Activated naive CD8-positive, alpha-beta T cell (primary cell): ENCODE measurements around the gene SBK3.

Source experiments
- H3K27ac Mint-ChIP-seq: one replicate; pipeline ENCODE4 v1.8.0; 2021; ENCODE audit warnings: mixed read lengths
- H3K27me3 Mint-ChIP-seq: one replicate; pipeline ENCODE4 v1.8.0; 2021; ENCODE audit warnings: mixed read lengths
- H3K36me3 Mint-ChIP-seq: one replicate; pipeline ENCODE4 v1.8.0; 2021; ENCODE audit warnings: mixed read lengths
- H3K4me1 Mint-ChIP-seq: one replicate; pipeline ENCODE4 v1.8.0; 2021; ENCODE audit warnings: low read depth, mixed read lengths
- H3K4me3 Mint-ChIP-seq: one replicate; pipeline ENCODE4 v1.8.0; 2021; ENCODE audit warnings: mild to moderate bottlenecking, mixed read lengths
- H3K9me3 Mint-ChIP-seq: one replicate; pipeline ENCODE4 v1.8.0; 2021; ENCODE audit warnings: low read depth, mixed read lengths

The SBK3 gene

DNA sequence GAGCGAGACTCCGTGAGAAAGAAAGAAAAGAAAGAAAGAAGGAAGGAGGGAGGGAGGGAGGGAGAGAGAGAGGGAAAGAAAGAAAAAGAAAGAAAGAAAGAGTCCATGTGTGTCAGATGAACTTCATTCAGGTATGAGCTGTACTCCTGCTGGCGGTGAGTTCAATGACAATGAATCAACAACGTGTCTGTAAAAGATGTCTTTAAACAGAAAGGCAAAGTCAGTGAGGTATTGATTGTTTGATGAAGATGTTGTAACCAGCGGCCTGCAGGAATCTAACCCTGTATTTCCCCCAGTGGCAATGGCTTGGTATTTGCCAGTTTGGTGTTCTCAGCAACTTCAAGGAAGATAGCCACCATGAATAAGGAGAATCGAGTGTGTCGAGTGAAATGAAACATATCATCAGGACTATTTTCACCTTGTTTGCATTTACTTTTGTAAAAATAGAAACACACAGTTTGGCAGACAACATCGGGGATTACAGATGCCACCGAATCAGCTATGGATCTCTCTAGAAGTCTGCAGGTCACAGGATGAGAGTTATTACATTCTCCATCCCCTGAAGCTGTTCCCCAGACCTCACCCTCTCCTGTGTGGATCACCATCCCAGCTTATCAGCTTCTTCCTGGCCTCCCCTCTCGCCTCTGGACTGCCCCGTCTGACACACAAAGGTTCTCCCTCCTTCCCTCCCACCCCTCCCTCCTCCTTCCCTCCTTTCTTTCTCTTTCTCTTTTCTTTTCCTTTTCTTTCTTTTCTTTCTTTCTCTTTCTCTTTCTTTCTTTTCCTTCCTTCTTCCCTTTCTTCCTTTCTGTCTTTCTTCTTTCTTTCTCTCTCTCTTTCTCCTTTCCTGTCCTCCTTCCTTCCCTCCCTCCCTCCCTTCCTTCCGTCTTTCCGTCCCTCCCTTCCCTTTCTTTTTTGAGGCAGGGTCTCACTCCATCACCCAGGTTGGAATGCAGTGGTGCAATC, 8.2 kb upstream of the SBK3 start:
- no peaks in the 10 kb centered on the region for H3K4me1 Mint-ChIP-seq
- H3K4me3 Mint-ChIP-seq, result no peak overlapping the region
- no peaks in the 10 kb centered on the region for H3K27me3 Mint-ChIP-seq
- no peak overlapping the region for H3K27ac Mint-ChIP-seq
- H3K36me3 Mint-ChIP-seq, result no peaks in the 10 kb centered on the region
- no peaks in the 10 kb centered on the region for H3K9me3 Mint-ChIP-seq

DNA sequence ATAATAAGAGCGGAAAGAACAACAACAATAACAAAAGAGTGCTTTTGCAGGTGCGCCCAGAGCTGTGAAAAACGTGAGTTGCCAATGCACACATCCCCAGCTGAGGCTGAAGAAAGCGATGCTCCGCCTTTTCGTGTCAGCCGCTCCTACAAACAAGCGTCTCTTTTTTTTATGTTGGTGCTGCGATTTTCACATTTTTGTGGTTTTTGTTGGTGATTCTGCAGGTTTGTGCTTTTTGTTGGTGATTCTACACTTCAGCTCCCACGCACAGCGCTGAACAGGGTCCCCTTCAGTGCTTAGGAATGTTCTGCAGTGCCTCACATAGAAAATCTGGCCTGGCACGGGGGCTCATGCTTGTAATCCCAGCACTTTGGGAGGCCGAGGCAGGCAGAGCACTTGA, 7.3 kb upstream of the SBK3 start:
- Mint-ChIP-seq H3K27me3 (peaks cover 1% of the 10 kb centered on the region), H3K9me3 (no peaks in the 10 kb centered on the region), H3K4me3 (no peak overlapping the region), H3K27ac (no peak overlapping the region), H3K4me1 (no peaks in the 10 kb centered on the region), H3K36me3 (no peaks in the 10 kb centered on the region)

DNA sequence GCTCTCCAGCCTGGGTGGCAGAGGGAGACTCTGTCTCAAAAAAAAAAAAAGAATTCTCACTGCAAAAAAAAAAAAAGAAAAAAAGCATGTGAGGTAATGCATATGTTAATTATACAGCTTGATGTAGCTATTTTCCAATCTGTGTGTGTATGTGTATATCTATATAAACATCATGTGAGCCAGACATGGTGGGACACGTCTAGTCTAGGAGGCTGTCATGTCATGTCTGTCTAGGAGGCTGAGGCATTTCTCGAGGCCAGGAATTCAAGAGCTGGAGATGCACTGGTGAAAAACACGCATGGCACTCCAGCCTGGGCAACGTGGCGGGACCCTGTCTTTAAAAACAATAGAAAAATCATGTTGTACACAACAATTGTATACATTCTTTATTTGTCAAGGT, 6.9 kb upstream of the SBK3 start:
- Mint-ChIP-seq H3K9me3 (no peaks in the 10 kb centered on the region), H3K4me1 (no peaks in the 10 kb centered on the region), H3K27me3 (peaks cover 3% of the 10 kb centered on the region), H3K4me3 (no peak overlapping the region), H3K27ac (no peak overlapping the region), H3K36me3 (no peaks in the 10 kb centered on the region)

DNA sequence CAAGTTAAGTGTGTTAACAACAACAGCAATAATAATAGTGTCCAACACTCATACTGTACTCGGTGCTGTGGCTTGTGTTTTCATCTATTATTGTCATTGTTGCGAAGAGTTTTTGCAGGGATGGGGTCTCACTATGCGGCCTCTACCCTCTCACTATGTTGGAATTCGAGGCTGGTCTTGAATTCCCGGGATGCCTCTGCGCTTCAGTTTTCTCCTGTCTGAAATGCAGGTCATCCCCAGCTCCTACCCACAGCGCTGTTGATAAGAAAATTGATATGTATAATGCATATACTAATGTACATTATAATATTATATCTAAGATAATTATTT, 4.9 kb upstream of the SBK3 start:
- no peaks in the 10 kb centered on the region for H3K36me3 Mint-ChIP-seq
- H3K4me1 Mint-ChIP-seq, result no peaks in the 10 kb centered on the region
- H3K9me3 Mint-ChIP-seq, result no peaks in the 10 kb centered on the region
- H3K27me3 Mint-ChIP-seq, result peaks cover 4% of the 10 kb centered on the region
- H3K4me3 Mint-ChIP-seq, result no peak overlapping the region
- H3K27ac Mint-ChIP-seq, result no peak overlapping the region

DNA sequence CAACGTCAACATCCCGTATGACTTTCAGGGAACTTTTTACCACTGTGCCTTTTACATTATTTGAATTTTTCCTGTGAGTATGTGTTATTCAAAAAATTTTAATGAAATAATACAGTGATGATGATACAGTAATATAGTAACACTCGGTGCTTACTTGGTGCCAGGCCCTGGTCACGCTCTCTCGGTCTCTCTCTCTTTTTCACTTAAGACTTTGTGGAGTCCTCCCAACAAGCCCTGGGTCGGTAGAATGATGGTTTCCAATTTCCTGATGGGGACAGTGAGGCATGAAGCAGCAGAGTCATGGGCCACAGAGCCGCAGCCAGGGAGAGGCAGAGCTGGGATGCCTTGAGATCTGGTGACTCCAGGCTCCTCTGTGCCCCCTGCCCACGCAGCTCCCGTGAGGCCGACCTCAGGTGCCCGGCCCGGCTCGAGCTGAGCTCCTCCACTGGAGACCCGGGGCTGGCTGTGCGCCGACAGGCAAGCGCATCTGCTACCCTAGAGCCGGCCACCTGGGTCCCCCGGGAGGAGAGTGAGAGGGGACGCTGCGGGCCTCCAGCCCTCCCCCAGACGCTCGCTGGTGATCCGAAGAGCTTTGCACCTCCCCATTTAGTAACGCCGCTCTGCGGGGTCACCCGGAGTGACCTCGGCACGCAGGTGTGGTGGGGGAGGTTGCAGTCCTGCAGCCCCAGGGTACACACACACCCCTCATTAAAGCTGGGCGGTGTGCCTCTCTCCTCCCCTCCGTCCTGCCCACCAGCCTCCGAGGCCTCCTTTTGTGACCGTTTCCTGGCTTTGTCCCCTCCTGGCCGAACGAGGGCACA, 4.4 kb upstream of the SBK3 start:
- no peak overlapping the region for H3K27ac Mint-ChIP-seq
- no peaks in the 10 kb centered on the region for H3K9me3 Mint-ChIP-seq
- no peaks in the 10 kb centered on the region for H3K36me3 Mint-ChIP-seq
- no peaks in the 10 kb centered on the region for H3K4me1 Mint-ChIP-seq
- peaks cover 4% of the 10 kb centered on the region for H3K27me3 Mint-ChIP-seq
- no peak overlapping the region for H3K4me3 Mint-ChIP-seq

DNA sequence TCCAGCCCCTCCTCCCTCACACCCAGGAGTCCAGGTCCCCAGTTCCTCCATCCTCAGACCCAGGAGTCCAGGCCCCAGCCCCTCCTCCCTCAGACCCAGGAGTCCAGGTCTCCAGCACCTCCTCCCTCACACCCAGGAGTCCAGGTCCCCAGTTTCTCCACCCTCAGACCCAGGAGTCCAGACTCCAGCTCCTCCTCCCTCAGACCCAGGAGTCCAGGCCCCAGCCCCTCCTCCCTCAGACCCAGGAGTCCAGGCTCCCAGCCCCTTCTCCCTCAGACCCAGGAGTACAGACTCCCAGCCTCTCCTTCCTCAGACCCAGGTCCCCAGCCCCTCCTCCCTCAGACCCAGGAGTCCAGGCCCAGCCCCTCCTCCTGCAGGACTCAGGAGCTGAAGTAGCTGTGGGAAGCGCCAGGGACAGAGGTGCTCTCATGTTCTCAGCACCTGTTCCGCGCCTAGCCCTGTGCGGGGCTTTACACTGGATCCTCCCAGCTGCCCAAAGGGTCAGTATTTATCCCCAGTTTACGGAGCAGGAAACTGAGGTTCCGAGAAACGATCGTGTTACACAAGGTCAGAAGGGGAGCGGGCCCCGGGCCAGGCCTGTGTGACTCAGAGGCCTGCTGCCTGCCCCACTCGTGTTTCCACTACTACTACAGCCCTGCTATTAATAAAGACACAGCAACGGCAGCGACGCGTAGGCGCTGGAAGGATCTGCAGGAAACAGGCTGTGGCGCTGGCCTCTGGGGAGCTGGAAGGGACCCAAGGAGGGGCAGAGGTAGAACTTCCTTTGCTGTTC, 1.7 kb upstream of the SBK3 start:
- no peak overlapping the region for H3K4me3 Mint-ChIP-seq

DNA sequence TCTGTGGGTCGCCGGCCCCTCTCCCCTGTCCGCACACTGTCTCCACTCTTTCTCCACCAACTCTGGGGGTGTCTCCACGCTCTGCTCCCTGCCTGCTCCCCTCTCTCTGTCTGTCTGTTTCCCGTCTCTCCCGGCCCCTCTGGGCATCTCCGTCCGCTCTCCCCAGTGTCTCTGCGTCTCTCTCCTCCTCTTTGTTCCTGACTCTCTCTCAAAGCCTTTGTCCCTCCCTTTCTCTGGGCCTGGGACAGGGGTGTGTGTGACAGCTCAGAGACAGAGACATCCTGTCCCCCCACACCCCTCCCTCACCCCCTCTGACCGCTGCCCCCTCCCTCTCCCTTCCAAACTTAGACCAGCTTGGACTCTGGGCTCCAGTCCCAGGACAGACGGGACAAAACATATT, 668 bp upstream of the SBK3 start:
- no peak overlapping the region for H3K27ac Mint-ChIP-seq
- no peaks in the 10 kb centered on the region for H3K36me3 Mint-ChIP-seq
- H3K9me3 Mint-ChIP-seq, result no peaks in the 10 kb centered on the region
- H3K4me3 Mint-ChIP-seq, result no peak overlapping the region
- peaks cover 10% of the 10 kb centered on the region for H3K27me3 Mint-ChIP-seq
- H3K4me1 Mint-ChIP-seq, result no peaks in the 10 kb centered on the region

More for the DNA sequence above, 1.7 kb upstream of the SBK3 start:
- H3K27ac Mint-ChIP-seq, result no peak overlapping the region
- no peaks in the 10 kb centered on the region for H3K4me1 Mint-ChIP-seq
- no peaks in the 10 kb centered on the region for H3K36me3 Mint-ChIP-seq
- peaks cover 7% of the 10 kb centered on the region for H3K27me3 Mint-ChIP-seq
- H3K9me3 Mint-ChIP-seq, result no peaks in the 10 kb centered on the region

DNA sequence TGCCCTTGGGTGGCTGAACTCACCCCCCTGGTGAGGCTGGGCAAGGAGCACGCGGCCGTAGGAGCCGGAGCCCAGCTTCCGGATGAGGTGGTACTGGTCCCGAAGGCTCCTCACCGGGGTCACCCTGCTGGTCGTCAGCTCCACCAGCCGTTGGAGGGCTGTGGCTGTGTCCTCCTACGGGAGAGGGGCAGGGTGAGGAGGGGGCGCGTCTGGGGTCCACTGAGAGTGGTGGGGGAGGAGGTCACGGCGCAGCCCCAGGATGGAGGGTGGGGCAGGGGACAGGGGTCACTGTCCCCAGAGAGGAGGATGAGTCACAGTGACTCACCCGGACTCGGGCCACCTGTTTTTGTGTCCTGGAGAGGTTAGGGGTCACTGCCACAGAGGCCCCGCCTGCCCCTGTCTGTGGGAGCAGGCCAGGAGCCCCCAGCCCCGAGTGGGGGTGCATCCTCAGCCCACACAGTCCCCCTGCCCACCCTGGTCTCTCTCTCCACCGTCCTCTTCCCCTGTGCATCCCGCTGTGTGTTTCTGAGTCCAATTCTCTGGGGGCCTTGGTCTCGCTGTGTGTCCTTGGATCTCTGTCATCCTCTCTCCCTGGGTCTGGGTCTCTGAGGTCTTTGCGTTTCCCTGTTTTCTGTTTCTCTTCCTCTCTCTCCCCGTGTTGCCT, 435 bp downstream of the SBK3 start:
- Mint-ChIP-seq H3K27me3 (peaks cover 10% of the 10 kb centered on the region), H3K9me3 (no peaks in the 10 kb centered on the region), H3K36me3 (no peaks in the 10 kb centered on the region), H3K4me3 (no peak overlapping the region), H3K4me1 (no peaks in the 10 kb centered on the region), H3K27ac (no peak overlapping the region)

DNA sequence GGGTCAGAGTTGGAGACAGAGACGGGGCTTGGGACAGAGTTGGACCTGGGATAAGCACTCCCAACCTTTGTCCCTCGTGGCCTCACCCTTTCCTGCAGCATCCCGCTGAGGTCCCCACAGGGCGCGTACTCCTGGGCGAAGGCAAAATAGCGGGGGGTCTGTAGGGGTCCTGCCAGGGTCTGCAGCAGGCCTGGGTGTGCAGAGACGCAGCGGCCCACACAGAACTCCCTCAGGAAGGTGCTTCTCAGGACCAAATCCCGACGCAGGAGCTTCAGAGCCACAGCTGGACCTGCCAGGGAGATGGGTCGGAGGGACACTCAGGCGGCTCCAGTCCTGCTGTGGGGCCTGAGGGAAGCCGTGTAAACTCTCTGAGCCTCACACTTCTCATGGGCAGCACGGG, 1.3 kb downstream of the SBK3 start:
- Mint-ChIP-seq H3K27me3 (peaks cover 10% of the 10 kb centered on the region), H3K27ac (no peak overlapping the region), H3K4me1 (no peaks in the 10 kb centered on the region)

DNA sequence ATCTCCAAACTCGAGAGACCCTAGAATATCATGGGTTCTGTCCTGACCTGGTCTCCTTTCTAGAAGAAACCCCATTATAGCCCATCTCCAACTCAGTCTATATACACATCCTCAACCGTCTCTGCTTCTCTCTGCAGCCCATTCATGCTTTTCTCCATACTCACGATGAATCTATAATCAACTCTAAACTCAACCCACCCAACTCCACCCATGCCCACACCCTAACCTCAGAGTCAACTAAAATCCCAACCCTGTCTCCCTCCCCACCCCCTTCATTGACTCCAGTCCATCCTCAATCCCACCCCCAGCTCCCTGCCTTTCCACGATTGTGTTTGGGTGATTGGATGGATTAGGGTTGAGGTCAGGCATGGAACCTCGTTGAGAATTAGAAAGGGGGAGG, 1.8 kb downstream of the SBK3 start:
- H3K4me1 Mint-ChIP-seq, result no peaks in the 10 kb centered on the region
- H3K27ac Mint-ChIP-seq, result no peak overlapping the region
- H3K36me3 Mint-ChIP-seq, result no peaks in the 10 kb centered on the region
- peaks cover 10% of the 10 kb centered on the region for H3K27me3 Mint-ChIP-seq
- H3K9me3 Mint-ChIP-seq, result no peaks in the 10 kb centered on the region
- no peak overlapping the region for H3K4me3 Mint-ChIP-seq

More for the DNA sequence above, 1.3 kb downstream of the SBK3 start:
- Mint-ChIP-seq H3K36me3 (no peaks in the 10 kb centered on the region), H3K4me3 (no peak overlapping the region), H3K9me3 (no peaks in the 10 kb centered on the region)

DNA sequence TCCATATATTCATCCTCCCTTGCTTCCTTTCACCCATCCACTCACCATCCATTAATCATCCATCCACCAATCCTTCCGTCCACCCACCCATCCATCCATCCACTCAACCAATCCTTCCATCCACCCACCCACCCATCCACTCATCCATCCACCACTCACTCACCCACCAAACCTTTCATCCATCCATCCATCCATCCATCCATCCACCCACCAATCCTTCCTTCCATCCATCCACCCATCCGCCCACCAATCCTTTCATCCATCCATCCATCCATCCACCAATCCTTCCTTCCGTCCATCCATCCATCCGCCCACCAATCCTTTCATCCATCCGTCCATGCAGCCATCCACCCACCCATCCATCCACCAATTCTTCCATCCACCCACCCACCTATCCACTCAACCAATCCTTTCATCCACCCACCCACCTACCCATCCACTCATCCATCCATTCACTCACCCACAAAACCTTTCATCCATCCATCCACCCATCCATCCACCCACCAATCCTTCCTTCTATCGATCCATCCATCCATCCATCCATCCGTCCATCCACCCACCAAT, 3.0 kb downstream of the SBK3 start:
- H3K4me3 Mint-ChIP-seq, result no peak overlapping the region
- H3K27ac Mint-ChIP-seq, result no peak overlapping the region
- H3K9me3 Mint-ChIP-seq, result no peaks in the 10 kb centered on the region
- peaks cover 8% of the 10 kb centered on the region for H3K27me3 Mint-ChIP-seq
- H3K36me3 Mint-ChIP-seq, result no peaks in the 10 kb centered on the region
- H3K4me1 Mint-ChIP-seq, result no peaks in the 10 kb centered on the region

DNA sequence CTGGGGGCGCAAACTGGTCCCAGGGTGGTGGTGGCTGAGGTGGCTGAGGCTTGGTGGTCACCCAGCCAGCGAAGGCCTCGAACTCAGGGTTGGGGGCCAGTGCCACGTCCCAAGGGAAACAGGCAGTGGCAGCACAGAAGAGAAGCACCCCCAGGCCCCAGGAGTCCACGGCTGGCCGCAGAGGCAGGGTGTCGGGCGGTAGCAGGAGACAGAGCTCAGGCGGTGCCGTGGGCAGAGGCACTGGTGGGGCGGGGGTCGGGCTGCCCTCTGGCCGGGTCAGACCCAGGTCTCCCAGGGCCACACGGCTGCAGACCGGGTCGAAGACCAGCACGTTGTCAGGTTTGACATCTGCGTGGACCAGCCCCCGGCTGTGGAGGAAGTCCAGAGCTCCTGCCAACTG, 4.3 kb downstream of the SBK3 start:
- Mint-ChIP-seq H3K27me3 (peaks cover 6% of the 10 kb centered on the region), H3K9me3 (no peaks in the 10 kb centered on the region), H3K4me3 (no peak overlapping the region), H3K27ac (no peak overlapping the region), H3K36me3 (no peaks in the 10 kb centered on the region), H3K4me1 (no peaks in the 10 kb centered on the region)

DNA sequence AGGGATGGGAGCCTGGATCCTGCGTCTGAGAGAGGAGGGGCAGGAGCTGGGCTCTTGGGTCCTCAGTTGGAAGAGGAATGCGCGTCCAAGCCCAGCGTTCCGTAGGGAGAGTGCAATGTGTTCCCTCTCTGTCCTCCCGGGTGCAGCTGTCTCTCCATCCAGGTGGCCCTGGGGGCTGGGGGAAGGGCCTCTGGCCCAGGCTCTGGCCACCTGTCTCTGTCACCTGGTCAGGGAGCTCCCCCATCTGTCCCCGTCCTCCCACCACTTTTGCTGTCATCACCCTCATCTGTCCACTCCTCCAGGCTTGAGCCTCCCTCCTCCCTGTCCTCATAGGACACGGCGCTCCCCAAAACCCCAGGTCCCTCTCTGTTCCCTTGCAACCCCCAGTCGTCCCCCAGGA, 4.7 kb downstream of the SBK3 start:
- H3K9me3 Mint-ChIP-seq, result no peaks in the 10 kb centered on the region
- no peaks in the 10 kb centered on the region for H3K36me3 Mint-ChIP-seq
- no peak overlapping the region for H3K4me3 Mint-ChIP-seq
- peaks cover 6% of the 10 kb centered on the region for H3K27me3 Mint-ChIP-seq
- H3K4me1 Mint-ChIP-seq, result no peaks in the 10 kb centered on the region
- no peak overlapping the region for H3K27ac Mint-ChIP-seq
